Measurements from ENCODE around the gene ZMAT2.
"Not testable (repeated sequence)": the region's sequence is repeated elsewhere in the genome, so short reads cannot be mapped to it uniquely, and the experiment has no call there.

- TF ChIP-seq ZNF384 (IDR thresholded peaks at IDR 0.05); FOXK2 (IDR thresholded peaks at IDR 0.05); BHLHE40 (IDR thresholded peaks at IDR 0.05; ENCODE audit: borderline replicate concordance); ARNT (IDR thresholded peaks at IDR 0.05); L3MBTL2 (conservative IDR thresholded peaks at IDR 0.05); ELF4 (IDR thresholded peaks at IDR 0.05); SP1 (IDR thresholded peaks at IDR 0.05); FOXM1 (IDR thresholded peaks at IDR 0.05; ENCODE audit: borderline replicate concordance): not testable (repeated sequence)
Observed at GRCh38 chr5:140720738-140721137, 20.5 kb downstream of the ZMAT2 start.
